IMR-90 (cell line): ENCODE measurements around the gene OGG1. TPM values are rescaled to one million over a fixed set of nuclear protein-coding genes. Genes with fewer than 3 reads are reported as not detected.

Experiments
- ATAC-seq: fragments of 200-7000 bp; cut with Tn5 transposase; 2 replicates; pipeline ENCODE4 v1.9.1; 2020; ENCODE audit warnings: low read depth, mild to moderate bottlenecking, moderate library complexity
- BruUV-seq: library from RNA; stranded (reverse); fragments of 400-500 nt; replicated peaks from 2 replicates; lab custom pipeline; 2021; lab: Mats Ljungman, UMichigan
- CTCF ChIA-PET: fragments of 300-600 bp; formaldehyde crosslinking; extraction: SDS; loops from one replicate; lab custom pipeline; 2021; ENCODE audit warnings: antibody characterized with exemption; lab: Yijun Ruan, JAX
- POLR2A ChIA-PET: fragments of 300-600 bp; sonication (Branson Sonifier 250); formaldehyde crosslinking; loops from one replicate; lab custom pipeline; 2022; ENCODE audit warnings: antibody characterized with exemption; ENCODE audit not compliant: unreplicated experiment; lab: Charles Lee
- DNase-seq: peaks from one replicate; pipeline ENCODE4 v3.0.0; 2013
- H2AFZ ChIP-seq: replicated peaks from 2 replicates; pipeline ENCODE3; 2013; ENCODE audit warnings: low read length, mild to moderate bottlenecking; ENCODE audit not compliant: poor library complexity
- H2AK5ac ChIP-seq: 2 replicates; pipeline ENCODE4 v1.6.1; 2013; ENCODE audit warnings: low read depth, low read length, inconsistent platforms
- H2AK9ac ChIP-seq: replicated peaks from 2 replicates; pipeline ENCODE3; 2013; ENCODE audit warnings: mild to moderate bottlenecking, low read depth, low read length, moderate library complexity; ENCODE audit not compliant: poor library complexity
- H2BK120ac ChIP-seq: 2 replicates; pipeline ENCODE4 v1.6.1; 2013; ENCODE audit warnings: low read depth, low read length, inconsistent platforms
- H2BK15ac ChIP-seq: 3 replicates; pipeline ENCODE4 v1.6.1; 2013; ENCODE audit warnings: low read depth, low read length, inconsistent platforms
- H2BK20ac ChIP-seq: 2 replicates; pipeline ENCODE4 v1.6.1; 2013; ENCODE audit warnings: low read depth, mild to moderate bottlenecking, inconsistent platforms, low read length, moderate library complexity
- H2BK5ac ChIP-seq: 2 replicates; pipeline ENCODE4 v1.6.1; 2013; ENCODE audit warnings: mild to moderate bottlenecking, low read depth, low read length, inconsistent platforms; ENCODE audit not compliant: poor library complexity, severe bottlenecking
- H3K14ac ChIP-seq: replicated peaks from 2 replicates; pipeline ENCODE4 v1.6.1; 2013; ENCODE audit warnings: low read depth, low read length, inconsistent platforms
- H3K18ac ChIP-seq: 2 replicates; pipeline ENCODE4 v1.6.1; 2013; ENCODE audit warnings: low read depth, low read length, control low read depth
- H3K23ac ChIP-seq: 2 replicates; pipeline ENCODE4 v1.6.1; 2013; ENCODE audit warnings: low read depth, low read length, inconsistent platforms
- H3K27ac ChIP-seq: 2 replicates; pipeline ENCODE4 v1.5.1; 2013; ENCODE audit warnings: mild to moderate bottlenecking, control low read depth, low read length; ENCODE audit not compliant: insufficient read depth
- H3K27me3 ChIP-seq: 2 replicates; pipeline ENCODE4 v1.6.1; 2013; ENCODE audit warnings: low read length; ENCODE audit not compliant: control insufficient read depth, insufficient read depth
- H3K36me3 ChIP-seq: 2 replicates; pipeline ENCODE4 v1.6.1; 2013; ENCODE audit warnings: low read length, mixed read lengths; ENCODE audit not compliant: control insufficient read depth, insufficient read depth
- H3K4ac ChIP-seq: 2 replicates; pipeline ENCODE4 v1.6.1; 2013; ENCODE audit warnings: low read depth, low read length, inconsistent platforms
- H3K4me1 ChIP-seq: 2 replicates; pipeline ENCODE4 v1.6.1; 2013; ENCODE audit warnings: low read length, mixed read lengths; ENCODE audit not compliant: control insufficient read depth, insufficient read depth
- H3K4me2 ChIP-seq: 2 replicates; pipeline ENCODE4 v1.6.1; 2013; ENCODE audit warnings: low read depth, mild to moderate bottlenecking, control low read depth, low read length, moderate library complexity
- H3K4me3 ChIP-seq: 2 replicates; pipeline ENCODE4 v1.5.1; 2013; ENCODE audit warnings: low read depth, mild to moderate bottlenecking, control low read depth, low read length, moderate library complexity; ENCODE audit not compliant: insufficient read depth
- H3K56ac ChIP-seq: 2 replicates; pipeline ENCODE4 v1.6.1; 2013; ENCODE audit warnings: low read length, inconsistent platforms; ENCODE audit not compliant: insufficient read depth; ENCODE audit errors: extremely low read depth
- H3K79me1 ChIP-seq, 2 experiments: 2 replicates each; pipeline ENCODE4 v1.6.1; 2013; ENCODE audit warnings: low read length in 2 of 2, inconsistent platforms in 1 of 2, low read depth in 1 of 2
- H3K9ac ChIP-seq: 2 replicates; pipeline ENCODE4 v1.6.1; 2013; ENCODE audit warnings: low read depth, low read length, control low read depth
- H3K9me1 ChIP-seq: 2 replicates; pipeline ENCODE4 v1.6.1; 2013; ENCODE audit warnings: low read length, inconsistent platforms; ENCODE audit not compliant: insufficient read depth
- H3K9me3 ChIP-seq: 2 replicates; pipeline ENCODE4 v1.6.1; 2013; ENCODE audit warnings: low read length; ENCODE audit not compliant: control insufficient read depth, insufficient read depth
- H4K20me1 ChIP-seq: 2 replicates; pipeline ENCODE4 v1.6.1; 2013; ENCODE audit warnings: low read length, inconsistent platforms; ENCODE audit not compliant: insufficient read depth
- H4K5ac ChIP-seq: 2 replicates; pipeline ENCODE4 v1.6.1; 2013; ENCODE audit warnings: mild to moderate bottlenecking, low read depth, low read length, control low read depth
- H4K8ac ChIP-seq, 2 experiments: 2 replicates each; pipeline ENCODE4 v1.6.1; 2013; ENCODE audit warnings: low read depth in 2 of 2, low read length in 2 of 2, control low read depth in 1 of 2, inconsistent platforms in 1 of 2
- H4K91ac ChIP-seq: 2 replicates; pipeline ENCODE4 v1.6.1; 2013; ENCODE audit warnings: low read depth, low read length, inconsistent platforms; ENCODE audit not compliant: insufficient read depth
- BHLHE40 ChIP-seq: fragments of 150-350 bp; IDR thresholded peaks from 2 replicates; pipeline ENCODE4 v1.6.1; 2016; ENCODE audit warnings: mild to moderate bottlenecking, low read depth, low read length
- CEBPB ChIP-seq: IDR thresholded peaks from 2 replicates; pipeline ENCODE4 v1.6.1; 2012; ENCODE audit warnings: low read depth, low read length, improper control_type of control experiment
- CHD1 ChIP-seq: IDR thresholded peaks from 2 replicates; pipeline ENCODE4 v1.6.1; 2012; ENCODE audit warnings: low read depth, low read length, improper control_type of control experiment
- FOS ChIP-seq: fragments of 150-350 bp; IDR thresholded peaks from 2 replicates; pipeline ENCODE4 v1.6.1; 2016; ENCODE audit warnings: low read depth, low read length
- NFE2L2 ChIP-seq: fragments of 150-350 bp; IDR thresholded peaks from 2 replicates; pipeline ENCODE4 v1.6.1; 2016; ENCODE audit warnings: low read depth, mild to moderate bottlenecking, low read length
- POLR2A ChIP-seq: IDR thresholded peaks from 2 replicates; pipeline ENCODE4 v1.6.1; 2012; ENCODE audit warnings: mild to moderate bottlenecking, low read depth, low read length
- RAD21 ChIP-seq: IDR thresholded peaks from 2 replicates; pipeline ENCODE4 v1.6.1; 2012; ENCODE audit warnings: low read length, improper control_type of control experiment
- RFX5 ChIP-seq: IDR thresholded peaks from 2 replicates; pipeline ENCODE4 v1.8.0; 2012; ENCODE audit warnings: low read depth, mild to moderate bottlenecking, low read length, moderate library complexity
- SMC3 ChIP-seq: fragments of 150-350 bp; IDR thresholded peaks from 2 replicates; pipeline ENCODE4 v1.6.1; 2016; ENCODE audit warnings: low read depth, mild to moderate bottlenecking, antibody characterized with exemption, low read length, moderate library complexity
- WGBS, 2 experiments: methylation state at CpG; one replicate each; pipeline versions ENCODE4 v1.1.5 to v1.1.7; 2013; ENCODE audit warnings: missing lambda C conversion rate in 2 of 2; ENCODE audit not compliant: insufficient read length in 1 of 2; ENCODE audit errors: extremely low coverage in 2 of 2; 5-methylcytosine and 5-hydroxymethylcytosine counted together
- dilution Hi-C: fragments of 300-500 bp; cut with HindIII; formaldehyde crosslinking; loops from one replicate; pipeline ENCODE4 v1.14.3; 2018; ENCODE audit warnings: low sequenced_read_pairs; ENCODE audit not compliant: unreplicated experiment
- in situ Hi-C: fragments of 300-500 bp; cut with MboI; formaldehyde crosslinking; loops from 3 replicates; pipeline ENCODE4 v1.14.3; 2019; ENCODE audit warnings: low sequenced_read_pairs, inconsistent platforms, mixed read lengths
- intact Hi-C: fragments of 100-400 bp; cut with micrococcal nuclease; formaldehyde crosslinking; loops from 2 replicates; pipeline ENCODE4 v1.10.0; 2022
- polyA plus RNA-seq, 3 experiments: library from polyadenylated mRNA; depleted of rRNA; stranded (reverse); fragments of >200 nt; gene quantifications; 2 replicates each; pipeline ENCODE4 v1.2.3, GENCODE V29; 2012; ENCODE audit warnings: low replicate concordance in 1 of 3
- total RNA-seq: library from RNA; depleted of rRNA; stranded (reverse); fragments of >200 nt; gene quantifications from 2 replicates; pipeline ENCODE4 v1.2.3, GENCODE V29; 2012
- TF ChIP-seq, protein P1 (sequence below): fragments of 150-350 bp; IDR thresholded peaks from 2 replicates; pipeline ENCODE4 v1.6.1; 2016; ENCODE audit warnings: low read depth, mild to moderate bottlenecking, low read length, moderate library complexity, borderline replicate concordance

Gene OGG1
- total and polyA plus RNA-seq, 2 of the 4 experiments (the other 2 are of a cell fraction): 14.9 to 25.6 TPM

DNA sequence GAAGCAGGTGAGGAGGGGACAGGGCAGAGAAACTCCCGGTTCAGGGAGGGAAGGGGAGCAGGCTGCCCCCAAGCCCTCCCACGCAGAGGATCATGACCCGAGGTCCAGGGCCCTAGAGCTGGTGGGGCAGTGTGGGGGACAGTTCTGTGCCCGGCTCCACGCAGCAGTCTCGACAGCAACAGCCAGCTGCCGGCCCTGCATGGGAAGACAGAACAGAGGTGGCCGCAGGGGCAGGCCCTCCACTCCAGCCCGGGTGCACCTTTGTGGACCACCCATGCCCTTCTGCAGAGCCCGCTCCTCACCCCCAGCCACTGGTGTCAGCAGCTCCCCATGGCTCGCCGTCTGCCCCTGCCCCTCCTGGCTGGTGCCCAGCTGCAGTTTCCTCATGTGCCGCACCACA lies 7.7 kb downstream of the OGG1 start:
- BruUV-seq: no TSS peak
- H3K4me2 ChIP-seq: no peak overlapping the region
- H3K36me3 ChIP-seq: peaks cover 46% of the 10 kb centered on the region
- H2AK9ac ChIP-seq: no peak overlapping the region
- intact Hi-C loops (no loop called here), dilution Hi-C loops (no loop called here), in situ Hi-C loops (no loop called here)
- no peak overlapping the region for H2BK5ac ChIP-seq
- no peak overlapping the region for H3K14ac ChIP-seq
- no peak overlapping the region for H2AFZ ChIP-seq
- no peak overlapping the region for H4K8ac ChIP-seq
- no peaks in the 10 kb centered on the region for H3K9me3 ChIP-seq
- no peak overlapping the region for H3K9ac ChIP-seq
- ATAC-seq: no peak
- H4K5ac ChIP-seq: no peak overlapping the region
- no peak overlapping the region for H3K23ac ChIP-seq
- H3K79me1 ChIP-seq: peaks cover 0 to 4% of the 10 kb centered on the region in 2 experiments; a peak in 1 of 4 replicates
- H3K27me3 ChIP-seq: no peaks in the 10 kb centered on the region
- H2AK5ac ChIP-seq: no peak overlapping the region
- no peak overlapping the region for H4K91ac ChIP-seq
- WGBS, 2 experiments: 98% methylated on average over 5 of the region's 13 CpGs; no CpG with 5 or more reads in 1 of the 2 experiments
- no peak overlapping the region for H2BK15ac ChIP-seq
- H3K27ac ChIP-seq: no peak overlapping the region
- H3K4ac ChIP-seq: no peak overlapping the region
- H3K9me1 ChIP-seq: peaks cover 3% of the 10 kb centered on the region; the same call in 1 of the 2 replicates
- no peak overlapping the region for H3K4me3 ChIP-seq
- ChIA-PET POLR2A (no interaction called here), CTCF (no interaction called here)
- H3K4me1 ChIP-seq: no peaks in the 10 kb centered on the region
- no peak for TF ChIP-seq POLR2A
- TF ChIP-seq NFE2L2: no peak
- TF ChIP-seq RFX5: no peak
- no peak for TF ChIP-seq CHD1
- TF ChIP-seq CEBPB: no peak
- TF ChIP-seq, protein P1, sequence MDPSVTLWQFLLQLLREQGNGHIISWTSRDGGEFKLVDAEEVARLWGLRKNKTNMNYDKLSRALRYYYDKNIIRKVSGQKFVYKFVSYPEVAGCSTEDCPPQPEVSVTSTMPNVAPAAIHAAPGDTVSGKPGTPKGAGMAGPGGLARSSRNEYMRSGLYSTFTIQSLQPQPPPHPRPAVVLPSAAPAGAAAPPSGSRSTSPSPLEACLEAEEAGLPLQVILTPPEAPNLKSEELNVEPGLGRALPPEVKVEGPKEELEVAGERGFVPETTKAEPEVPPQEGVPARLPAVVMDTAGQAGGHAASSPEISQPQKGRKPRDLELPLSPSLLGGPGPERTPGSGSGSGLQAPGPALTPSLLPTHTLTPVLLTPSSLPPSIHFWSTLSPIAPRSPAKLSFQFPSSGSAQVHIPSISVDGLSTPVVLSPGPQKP: no peak
- TF ChIP-seq FOS: no peak
- no peak for TF ChIP-seq BHLHE40
- no peak for TF ChIP-seq RAD21
- no peak for TF ChIP-seq SMC3
- no peak overlapping the region for H2BK120ac ChIP-seq
- H2BK20ac ChIP-seq: no peak overlapping the region
- no peaks in the 10 kb centered on the region for H4K20me1 ChIP-seq
- no peak overlapping the region for H3K56ac ChIP-seq
- H3K18ac ChIP-seq: no peak overlapping the region
- no peak for DNase-seq
